Transverse colon (tissue), 4 donors: ENCODE results near the gene DTWD1.

Experiments
- EP300 ChIP-seq: sonication (generic); formaldehyde crosslinking; IDR thresholded peaks from one replicate; pipeline ENCODE4 v1.6.1; 2017; ENCODE audit warnings: antibody characterized with exemption, low read depth
- POLR2A ChIP-seq: fragments of 450-650 bp; IDR thresholded peaks from one replicate; pipeline ENCODE4 v1.6.1; 2016; ENCODE audit warnings: antibody characterized with exemption, mild to moderate bottlenecking, moderate library complexity
- POLR2AphosphoS5 ChIP-seq, 3 donors: sonication (generic); formaldehyde crosslinking; IDR thresholded peaks; one replicate each; pipeline ENCODE4 v1.6.1; 2016; ENCODE audit warnings: antibody characterized with exemption in 3 of 3
- TF ChIP-seq, protein P1 (sequence below), 5 experiments: fragments of 200-600 bp in 3 of 5; fragments of 450-650 bp in 2 of 5; sonication (generic) in 3 of 5; IDR thresholded peaks; 1 replicate in 2 of 5; 2 replicates in 3 of 5; pipeline ENCODE4 v1.5.1; 2016 to 2017; ENCODE audit warnings: antibody characterized with exemption in 5 of 5, inconsistent platforms in 3 of 5, mild to moderate bottlenecking in 2 of 5, moderate library complexity in 1 of 5

DNA sequence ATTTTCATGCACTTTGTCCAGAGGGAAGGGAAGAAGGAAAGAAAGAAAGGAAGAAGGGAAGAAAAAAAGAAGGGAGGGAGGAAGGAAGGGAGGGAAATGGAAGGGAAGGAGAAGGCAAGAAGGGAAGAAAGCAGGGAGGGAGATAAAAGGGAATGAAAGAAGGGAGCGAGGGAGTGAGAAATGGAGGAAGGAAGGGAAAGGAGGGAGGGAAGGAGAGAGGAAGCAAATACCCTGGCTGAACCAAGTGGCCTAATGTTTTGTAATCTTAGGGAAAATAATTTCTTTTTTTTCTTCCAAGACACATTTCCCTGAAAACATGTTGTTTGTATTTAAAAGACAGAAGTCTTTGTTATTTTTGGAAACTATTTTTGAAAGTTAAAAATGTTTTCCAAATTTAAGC, 35.9 kb downstream of the DTWD1 start:
- TF ChIP-seq POLR2AphosphoS5 (IDR thresholded peaks at IDR 0.05) (no peak), POLR2A (no peak), EP300 (no peak)
- TF ChIP-seq, protein P1, sequence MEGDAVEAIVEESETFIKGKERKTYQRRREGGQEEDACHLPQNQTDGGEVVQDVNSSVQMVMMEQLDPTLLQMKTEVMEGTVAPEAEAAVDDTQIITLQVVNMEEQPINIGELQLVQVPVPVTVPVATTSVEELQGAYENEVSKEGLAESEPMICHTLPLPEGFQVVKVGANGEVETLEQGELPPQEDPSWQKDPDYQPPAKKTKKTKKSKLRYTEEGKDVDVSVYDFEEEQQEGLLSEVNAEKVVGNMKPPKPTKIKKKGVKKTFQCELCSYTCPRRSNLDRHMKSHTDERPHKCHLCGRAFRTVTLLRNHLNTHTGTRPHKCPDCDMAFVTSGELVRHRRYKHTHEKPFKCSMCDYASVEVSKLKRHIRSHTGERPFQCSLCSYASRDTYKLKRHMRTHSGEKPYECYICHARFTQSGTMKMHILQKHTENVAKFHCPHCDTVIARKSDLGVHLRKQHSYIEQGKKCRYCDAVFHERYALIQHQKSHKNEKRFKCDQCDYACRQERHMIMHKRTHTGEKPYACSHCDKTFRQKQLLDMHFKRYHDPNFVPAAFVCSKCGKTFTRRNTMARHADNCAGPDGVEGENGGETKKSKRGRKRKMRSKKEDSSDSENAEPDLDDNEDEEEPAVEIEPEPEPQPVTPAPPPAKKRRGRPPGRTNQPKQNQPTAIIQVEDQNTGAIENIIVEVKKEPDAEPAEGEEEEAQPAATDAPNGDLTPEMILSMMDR (IDR thresholded peaks at IDR 0.05): no peak
